Stimulated activated CD4-positive, alpha-beta T cell treated with anti-CD3 and anti-CD28 coated beads, TNF-alpha, amount 100 ng/mL, for 48 hours (primary cell): Measurements from ENCODE around the gene UPP2.

ENCODE experiments used
- DNase-seq, 3 donors: peaks; one replicate each; pipeline ENCODE4 v3.0.0-alpha.2; 2020; ENCODE audit warnings: low read depth in 3 of 3

Gene UPP2

GRCh38 chr2:158104903-158105302 is 3.2 kb downstream of the UPP2 start:
- DNase-seq = no peak

- DNase-seq = no peak
Measured at GRCh38 chr2:158112992-158113391, 11.3 kb downstream of the UPP2 start.

GRCh38 chr2:158113741-158114295 is 12.1 kb downstream of the UPP2 start:
- DNase-seq = no peak

GRCh38 chr2:158114516-158114915 is 12.8 kb downstream of the UPP2 start:
- no peak for DNase-seq

- no peak for DNase-seq
Measured at GRCh38 chr2:158115202-158115767, 13.6 kb downstream of the UPP2 start.

- no peak for DNase-seq
Measured at GRCh38 chr2:158116936-158117335, 15.3 kb downstream of the UPP2 start.

- DNase-seq = no peak
Measured at GRCh38 chr2:158120102-158120501, 18.4 kb downstream of the UPP2 start.

GRCh38 chr2:158120664-158121641 is 19.3 kb downstream of the UPP2 start:
- no peak for DNase-seq

- no peak for DNase-seq
Measured at GRCh38 chr2:158124896-158125295, 23.2 kb downstream of the UPP2 start.

GRCh38 chr2:158125756-158126498 is 24.3 kb downstream of the UPP2 start:
- no peak for DNase-seq

GRCh38 chr2:158127380-158127804 is 25.7 kb downstream of the UPP2 start:
- no peak for DNase-seq

- DNase-seq = no peak
Measured at GRCh38 chr2:158128168-158128973, 26.7 kb downstream of the UPP2 start.

GRCh38 chr2:158129037-158129436 is 27.4 kb downstream of the UPP2 start:
- DNase-seq = no peak

GRCh38 chr2:158130832-158131473 is 29.3 kb downstream of the UPP2 start:
- no peak for DNase-seq

GRCh38 chr2:158131483-158131912 is 29.8 kb downstream of the UPP2 start:
- no peak for DNase-seq

- DNase-seq = no peak
Measured at GRCh38 chr2:158131919-158132566, 30.4 kb downstream of the UPP2 start.

GRCh38 chr2:158134055-158134454 is 32.4 kb downstream of the UPP2 start:
- DNase-seq = no peak

- DNase-seq = no peak
Measured at GRCh38 chr2:158134655-158135054, 33.0 kb downstream of the UPP2 start.

GRCh38 chr2:158135096-158135495 is 33.4 kb downstream of the UPP2 start:
- DNase-seq = no peak

- no peak for DNase-seq
Measured at GRCh38 chr2:158138255-158138654, 36.6 kb downstream of the UPP2 start.
